Stimulated activated CD8-positive, alpha-beta memory T cell treated with anti-CD3 and anti-CD28 coated beads, Interleukin-4, amount 100 ng/mL, for 24 hours (primary cell): ENCODE data around the gene ISL2.
"Not testable (repeated sequence)": the region's sequence is repeated elsewhere in the genome, so short reads cannot be mapped to it uniquely, and the experiment has no call there.

Experiments
- DNase-seq: peaks from one replicate; pipeline ENCODE4 v3.0.0-alpha.2; 2020; ENCODE audit warnings: low read depth

ISL2 gene

GRCh38 chr15:76336254-76337058 lies at the start of gene ISL2:
Gene ISL2 (plus strand): TSS chr15:76336773. CDS start chr15:76336884, 111 bp downstream.
- DNase-seq = peak; percentile 53

- DNase-seq = no peak
Measured at GRCh38 chr15:76289582-76289981, 47.0 kb upstream of the ISL2 start.

DNA sequence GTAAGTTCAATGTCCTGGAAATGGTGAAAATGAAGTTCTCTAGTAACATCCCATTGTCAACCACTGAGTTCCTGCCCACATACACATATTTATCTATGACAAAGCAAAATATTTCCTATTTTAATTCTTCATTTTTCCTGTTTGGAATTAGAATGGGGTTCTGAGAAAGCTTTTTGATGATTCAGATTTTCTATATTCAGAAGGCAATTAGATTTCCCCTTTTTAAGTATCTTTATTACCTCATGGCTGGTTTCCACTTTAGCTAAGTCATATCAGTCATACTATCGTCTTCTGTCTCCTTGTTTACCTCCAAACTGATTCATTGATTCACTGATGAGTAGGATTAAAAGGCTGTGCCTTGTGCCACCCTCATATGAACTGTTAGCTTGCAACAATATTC lies 43.2 kb upstream of the ISL2 start:
- no peak for DNase-seq

GRCh38 chr15:76294463-76294862 lies 42.1 kb upstream of the ISL2 start:
- not testable (repeated sequence) for DNase-seq

GRCh38 chr15:76296849-76297248 lies 39.7 kb upstream of the ISL2 start:
- no peak for DNase-seq

DNA sequence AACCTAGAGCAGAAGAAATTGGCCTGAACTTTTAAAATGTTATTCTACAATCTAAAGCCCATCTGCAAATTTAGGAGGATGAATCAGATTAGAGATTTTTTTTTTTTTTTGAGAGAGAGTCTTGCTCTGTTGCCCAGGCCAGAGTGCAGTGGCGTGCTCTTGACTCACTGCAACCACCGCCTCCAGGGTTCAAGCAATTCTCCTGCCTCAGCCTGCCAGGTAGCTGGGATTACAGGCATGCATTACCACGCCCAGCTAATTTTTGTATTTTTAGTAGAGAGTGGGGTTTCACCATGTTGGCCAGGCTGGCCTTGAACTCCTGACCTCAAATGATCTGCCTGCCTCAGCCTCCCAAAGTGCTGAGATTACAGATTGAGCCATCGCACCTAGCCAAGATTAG lies 38.6 kb upstream of the ISL2 start:
- not testable (repeated sequence) for DNase-seq

DNA sequence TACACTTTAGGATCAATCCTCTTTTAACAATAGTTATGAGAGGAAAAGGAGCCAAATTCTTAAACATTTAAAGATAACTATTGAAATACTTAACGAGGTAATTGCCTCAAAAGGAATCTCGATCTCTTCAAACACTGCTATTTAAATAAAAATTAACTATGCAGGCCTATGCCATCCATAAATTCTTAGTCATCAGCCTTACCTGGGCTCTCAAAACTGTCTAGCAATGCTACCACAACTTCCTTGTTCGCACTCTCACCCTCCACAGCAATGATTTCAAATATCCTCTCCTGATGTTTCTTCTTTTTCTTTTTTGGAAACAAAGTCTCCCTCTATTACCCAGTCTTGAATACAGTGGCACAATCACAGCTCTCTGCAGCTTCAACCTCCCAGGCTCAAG lies 37.6 kb upstream of the ISL2 start:
- DNase-seq = no peak

- no peak for DNase-seq
Measured at GRCh38 chr15:76299786-76300185, 36.8 kb upstream of the ISL2 start.

DNA sequence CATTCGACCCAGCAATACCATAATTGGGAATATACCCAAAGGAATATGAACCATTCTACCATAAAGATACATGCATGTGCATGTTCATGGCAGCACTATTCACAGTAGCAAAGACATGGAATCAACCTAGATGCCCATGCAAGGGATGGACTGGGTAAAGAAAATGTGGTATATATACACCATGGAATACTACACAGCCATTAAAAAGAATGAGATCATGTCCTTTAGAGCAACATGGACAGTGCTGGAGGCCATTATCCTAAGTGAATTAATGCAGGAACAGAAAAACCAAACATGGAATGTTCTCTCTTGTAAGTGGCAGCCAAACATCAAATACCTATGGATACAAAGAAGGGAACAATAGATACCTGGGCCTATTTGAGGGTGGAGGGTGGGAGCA lies 32.7 kb upstream of the ISL2 start:
- no peak for DNase-seq

DNA sequence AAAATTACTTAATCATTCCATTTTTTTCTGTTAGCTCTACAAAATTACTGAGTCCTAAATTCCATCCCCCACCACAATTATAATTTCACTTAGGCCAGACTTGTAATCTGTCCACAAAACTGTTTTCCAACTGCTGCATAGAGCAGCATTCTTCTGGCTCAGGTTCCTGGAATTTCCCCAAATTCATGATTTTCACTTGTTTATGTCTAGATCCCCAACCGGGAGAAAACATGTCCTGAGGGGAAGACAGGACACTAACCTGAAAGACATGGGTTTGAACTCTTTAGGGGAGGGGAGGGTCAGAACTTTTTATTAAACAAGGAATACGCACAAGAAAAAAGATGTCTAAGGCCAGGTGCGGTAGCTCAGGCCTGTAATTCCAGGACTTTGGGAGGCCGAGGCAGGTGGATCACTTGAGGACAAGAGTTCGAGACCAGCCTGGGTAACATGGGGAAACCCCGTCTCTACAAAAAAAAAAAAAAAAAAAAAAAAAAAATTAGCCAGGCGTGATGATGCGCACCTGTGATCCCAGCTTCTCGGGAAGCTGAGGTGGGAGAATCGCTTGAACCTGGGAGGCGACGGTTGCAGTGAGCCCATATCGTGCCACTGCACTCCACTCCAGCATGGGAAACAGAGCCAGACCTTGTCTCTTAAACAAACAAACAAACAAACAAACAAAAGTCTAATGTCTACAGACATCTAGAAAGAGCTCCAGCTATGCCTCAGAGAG lies 26.8 kb upstream of the ISL2 start:
- no peak for DNase-seq

GRCh38 chr15:76310475-76311099 lies 26.0 kb upstream of the ISL2 start:
- DNase-seq = no peak

GRCh38 chr15:76311100-76311953 lies 25.2 kb upstream of the ISL2 start, which contains the start of gene ETFA:
Gene ETFA (minus strand): TSS chr15:76311469. CDS start chr15:76311388, 81 bp downstream.
- DNase-seq = peak; percentile 87

DNA sequence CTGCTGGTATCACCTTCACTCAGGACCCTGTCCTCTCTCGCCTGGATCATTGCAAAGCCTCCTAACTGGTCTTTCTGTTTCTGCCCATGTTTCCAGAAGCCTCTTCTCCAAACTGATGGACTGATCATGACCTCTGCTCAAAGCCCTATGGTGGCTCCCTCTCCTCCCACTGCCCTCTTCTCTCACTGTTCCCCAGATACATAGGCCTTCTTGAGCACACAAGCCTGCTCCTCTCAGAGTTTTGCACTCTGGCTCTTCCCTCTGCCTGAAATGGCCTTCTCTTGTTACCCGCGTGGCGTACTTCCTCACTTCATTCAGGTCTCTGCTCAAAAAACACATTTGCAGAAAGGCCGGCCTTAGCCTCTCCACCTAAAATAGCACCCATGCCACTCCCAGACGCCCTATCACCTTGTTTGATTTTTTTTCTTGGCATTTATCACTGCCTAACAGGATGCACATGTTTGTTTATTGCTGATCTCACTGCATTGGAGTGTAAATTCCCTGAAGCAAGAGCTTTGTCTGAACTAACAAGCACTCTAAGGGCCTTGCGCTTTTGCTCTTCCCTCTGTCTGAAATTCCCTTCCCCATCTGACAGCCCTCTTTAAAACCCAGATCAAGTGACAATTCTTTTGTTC lies 23.9 kb upstream of the ISL2 start:
- no peak for DNase-seq

GRCh38 chr15:76313175-76313567 lies 23.4 kb upstream of the ISL2 start:
- not testable (repeated sequence) for DNase-seq

DNA sequence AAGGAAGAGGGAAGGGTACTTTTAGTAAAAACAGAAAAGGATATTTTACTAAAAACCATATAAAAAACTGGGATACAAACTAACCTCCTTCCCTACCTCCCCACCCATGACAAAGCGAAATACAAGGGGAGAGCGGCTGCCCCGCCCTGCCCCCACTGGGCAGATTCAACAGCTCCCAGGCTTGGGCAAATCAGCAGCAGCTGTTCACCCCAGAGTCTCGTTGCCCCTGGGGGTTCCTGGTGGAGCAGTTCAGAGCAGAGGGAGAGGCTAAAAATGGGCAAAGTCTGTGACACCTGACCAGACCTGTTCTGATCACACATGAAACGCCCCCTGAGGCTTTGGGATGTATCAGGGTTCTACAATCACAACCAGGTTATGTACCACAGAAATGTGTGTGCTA lies 22.8 kb upstream of the ISL2 start:
- DNase-seq = no peak

GRCh38 chr15:76320012-76320411 lies 16.6 kb upstream of the ISL2 start:
- no peak for DNase-seq

DNA sequence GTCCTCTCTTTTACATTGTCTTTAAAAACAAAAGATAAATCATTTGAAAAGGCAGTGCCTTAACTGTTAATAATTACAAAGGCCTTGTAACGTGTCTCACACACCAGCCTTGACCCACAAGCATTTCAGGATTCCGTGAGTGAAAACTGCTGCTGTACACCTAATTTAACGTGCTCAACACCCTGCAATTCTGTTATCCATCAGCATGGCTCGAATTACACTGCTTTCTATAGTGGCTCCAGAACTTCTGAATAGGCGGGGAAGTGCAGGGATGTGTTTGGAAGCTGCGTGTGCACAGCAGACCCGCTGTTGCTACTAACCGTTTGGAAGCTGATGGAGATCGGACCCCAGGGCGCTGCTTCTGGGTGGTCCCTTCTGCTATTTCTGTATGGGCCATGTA lies 15.4 kb upstream of the ISL2 start:
- DNase-seq = no peak

GRCh38 chr15:76321602-76322001 lies 15.0 kb upstream of the ISL2 start:
- DNase-seq = no peak

- DNase-seq = no peak
Measured at GRCh38 chr15:76324066-76324465, 12.5 kb upstream of the ISL2 start.

- no peak for DNase-seq
Measured at GRCh38 chr15:76325704-76326103, 10.9 kb upstream of the ISL2 start.
